ENCODE results near the gene FZD4. TPM values are rescaled to one million over a fixed set of nuclear protein-coding genes. Genes with fewer than 3 reads are reported as not detected.

FZD4 gene
- total RNA-seq, 2 experiments from 2014 or later = not detected

DNA sequence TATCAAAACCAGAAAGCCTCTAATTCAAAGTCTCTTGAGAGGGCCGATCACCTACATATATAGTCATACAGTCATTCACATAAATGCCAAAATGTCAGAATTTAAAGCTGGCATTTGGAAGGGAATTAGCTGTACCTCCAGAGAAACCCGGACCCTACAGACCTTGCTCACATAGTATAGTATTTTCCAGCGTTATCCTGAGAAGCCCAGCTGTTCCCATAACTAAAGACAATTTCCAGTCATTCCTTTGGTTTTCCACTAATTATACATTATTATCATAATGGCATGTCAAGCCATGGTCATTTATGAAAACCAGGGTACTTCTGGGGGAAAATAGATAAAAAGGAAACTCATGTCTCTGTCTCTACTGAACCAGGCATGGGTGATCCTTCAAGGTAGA is 53.6 kb downstream of the FZD4 start:
- Mint-ChIP-seq H3K27me3 (peaks cover 7% of the 10 kb centered on the region), H3K36me3 (ENCODE audit: low read depth) (no peaks in the 10 kb centered on the region), H3K27ac (no peak overlapping the region), H3K9me3 (no peaks in the 10 kb centered on the region), H3K4me1 (ENCODE audit: low read depth) (no peaks in the 10 kb centered on the region), H3K4me3 (no peak overlapping the region)
- Histone ChIP-seq H3K4me1 (ENCODE audit: insufficient read depth, low read length) (no peaks in the 10 kb centered on the region), H3K4me3 (ENCODE audit: low read length) (no peak overlapping the region), H3K27ac (ENCODE audit: low read depth in 1 of 2, low read length in 2 of 2) (no peak overlapping the region), H3K27me3 (ENCODE audit: control insufficient read depth in 1 of 2, insufficient read depth in 2 of 2, low read length in 2 of 2) (no peaks in the 10 kb centered on the region), H3K9me3 (ENCODE audit: control insufficient read depth in 1 of 2, insufficient read depth in 1 of 2, low read length in 2 of 2) (peaks cover 0 to 6% of the 10 kb centered on the region in 2 experiments), H3K36me3 (ENCODE audit: insufficient read depth, low read length) (no peaks in the 10 kb centered on the region)
- ChIA-PET POLR2A (no interaction called here), CTCF (no interaction called here)
- ATAC-seq (ENCODE audit: poor library complexity) (no peak), DNase-seq (no peak)
- intact Hi-C loops (cut with DNase I, micrococcal nuclease) = no loop called here
- TF ChIP-seq CTCF (IDR thresholded peaks at IDR 0.05) = no peak

- Mint-ChIP-seq H3K27ac (no peak overlapping the region), H3K4me3 (no peak overlapping the region), H3K9me3 (no peaks in the 10 kb centered on the region), H3K4me1 (ENCODE audit: low read depth) (no peaks in the 10 kb centered on the region), H3K27me3 (peaks cover 11% of the 10 kb centered on the region), H3K36me3 (ENCODE audit: low read depth) (no peaks in the 10 kb centered on the region)
- Histone ChIP-seq H3K27ac (ENCODE audit: low read depth in 1 of 2, low read length in 2 of 2) (no peak overlapping the region), H3K4me1 (ENCODE audit: insufficient read depth, low read length) (no peaks in the 10 kb centered on the region), H3K9me3 (ENCODE audit: control insufficient read depth in 1 of 2, insufficient read depth in 1 of 2, low read length in 2 of 2) (no peaks in the 10 kb centered on the region), H3K36me3 (ENCODE audit: insufficient read depth, low read length) (no peaks in the 10 kb centered on the region), H3K27me3 (ENCODE audit: control insufficient read depth in 1 of 2, insufficient read depth in 2 of 2, low read length in 2 of 2) (no peaks in the 10 kb centered on the region), H3K4me3 (ENCODE audit: low read length) (no peak overlapping the region)
- POLR2A ChIA-PET = no interaction called here
- no peak for ATAC-seq (ENCODE audit: poor library complexity)
- TF ChIP-seq CTCF (IDR thresholded peaks at IDR 0.05) = no peak
- DNase-seq = no peak
- CTCF ChIA-PET = interaction anchor here (0.7 kb wide), 1 partner anchor 42 kb away, joined by 3 read pairs; no protein-coding TSS in a partner anchor
- intact Hi-C loops (cut with DNase I, micrococcal nuclease) = no loop called here
Measured at GRCh38 chr11:86900162-86900561, 55.0 kb downstream of the FZD4 start.

- no peak overlapping the region for H3K27ac Mint-ChIP-seq
- no peak for DNase-seq
- intact Hi-C loops (cut with DNase I, micrococcal nuclease) = no loop called here
- H3K4me1 Mint-ChIP-seq (ENCODE audit: low read depth) = no peaks in the 10 kb centered on the region
- ChIA-PET POLR2A (no interaction called here), CTCF (no interaction called here)
- no peaks in the 10 kb centered on the region for H3K9me3 Mint-ChIP-seq
- H3K4me1 ChIP-seq (ENCODE audit: insufficient read depth, low read length) = no peaks in the 10 kb centered on the region
- no peak for TF ChIP-seq CTCF (IDR thresholded peaks at IDR 0.05)
- H3K36me3 ChIP-seq (ENCODE audit: insufficient read depth, low read length) = no peaks in the 10 kb centered on the region
- ATAC-seq (ENCODE audit: poor library complexity) = no peak
- H3K27me3 Mint-ChIP-seq = peaks cover 11% of the 10 kb centered on the region
- no peak overlapping the region for H3K27ac ChIP-seq (ENCODE audit: low read depth in 1 of 2, low read length in 2 of 2)
- H3K4me3 ChIP-seq (ENCODE audit: low read length) = no peak overlapping the region
- H3K36me3 Mint-ChIP-seq (ENCODE audit: low read depth) = no peaks in the 10 kb centered on the region
- no peaks in the 10 kb centered on the region for H3K9me3 ChIP-seq (ENCODE audit: control insufficient read depth in 1 of 2, insufficient read depth in 1 of 2, low read length in 2 of 2)
- no peak overlapping the region for H3K4me3 Mint-ChIP-seq
- H3K27me3 ChIP-seq (ENCODE audit: control insufficient read depth in 1 of 2, insufficient read depth in 2 of 2, low read length in 2 of 2) = no peaks in the 10 kb centered on the region
Measured at GRCh38 chr11:86898689-86899088, 56.5 kb downstream of the FZD4 start.

Measured in CD4-positive, alpha-beta T cell (primary cell).